K562 (cell line): ENCODE data around the gene TYRP1. TPM values are rescaled to one million over a fixed set of nuclear protein-coding genes. Genes with fewer than 3 reads are reported as not detected.

Source experiments
- ATAC-seq: fragments of 200-7000 bp; cut with Tn5 transposase; 3 replicates; pipeline ENCODE4 v1.9.1; 2020; ENCODE audit warnings: moderate library complexity
- BruUV-seq: library from RNA; stranded (reverse); fragments of 400-500 nt; replicated peaks from 2 replicates; lab custom pipeline; 2021; lab: Mats Ljungman, UMichigan
- CTCF ChIA-PET: fragments of 300-600 bp; formaldehyde crosslinking; extraction: SDS; loops from one replicate; lab custom pipeline; 2021; ENCODE audit warnings: low intra/inter-chr PET ratio; lab: Yijun Ruan, JAX
- POLR2A ChIA-PET: fragments of 300-600, 350-650 bp; sonication (Branson Sonifier 250); formaldehyde crosslinking; extraction: SDS; loops from one replicate; lab custom pipeline; 2021; ENCODE audit warnings: antibody characterized with exemption, inconsistent platforms; lab: Yijun Ruan, JAX
- DNase-seq, 4 experiments: peaks; one replicate each; pipeline versions ENCODE4 v3.0.0 to v3.0.0-alpha.2; 2011 to 2018; ENCODE audit warnings: low spot score in 3 of 4, mixed read lengths in 3 of 4; ENCODE audit errors: extremely low read depth in 1 of 4
- FAIRE-seq: peaks from 2 replicates; lab custom pipeline; 2011; peaks lifted over from hg19 to GRCh38; lab: Jason Lieb, UNC
- H2AFZ ChIP-seq: 2 replicates; pipeline ENCODE4 v1.6.0; 2011; ENCODE audit warnings: low read depth, low read length, control low read depth, inconsistent platforms
- H3K27ac ChIP-seq: fragments of 200-600 bp; 3 replicates; pipeline ENCODE4 v1.8.0; 2011; ENCODE audit warnings: low read depth, mild to moderate bottlenecking, control low read depth, inconsistent platforms, low read length, moderate library complexity, mixed read lengths; ENCODE audit errors: extremely low read depth
- H3K27me3 ChIP-seq, 2 experiments: fragments of 300-600 bp in 1 of 2; 2 replicates in 1 of 2; 3 replicates in 1 of 2; pipeline versions ENCODE4 v1.6.0 to v1.8.0; 2011; ENCODE audit warnings: inconsistent platforms in 2 of 2, low read length in 2 of 2, mild to moderate bottlenecking in 1 of 2, mixed read lengths in 1 of 2, moderate library complexity in 1 of 2; ENCODE audit not compliant: control insufficient read depth in 2 of 2, insufficient read depth in 2 of 2
- H3K36me3 ChIP-seq: fragments of 300-600 bp; 3 replicates; pipeline ENCODE4 v1.8.0; 2011; ENCODE audit warnings: mild to moderate bottlenecking, low read length, inconsistent platforms; ENCODE audit not compliant: control insufficient read depth, insufficient read depth
- H3K4me1 ChIP-seq, 2 experiments: fragments of 200-600 bp in 1 of 2; replicated peaks in 1 of 2; 2 replicates in 1 of 2; 3 replicates in 1 of 2; pipeline versions ENCODE4 v1.5.1 to v1.8.0; 2011; ENCODE audit warnings: inconsistent platforms in 2 of 2, low read length in 2 of 2, mild to moderate bottlenecking in 1 of 2, mixed read lengths in 1 of 2, moderate library complexity in 1 of 2; ENCODE audit not compliant: control insufficient read depth in 2 of 2, insufficient read depth in 2 of 2
- H3K4me2 ChIP-seq: 2 replicates; pipeline ENCODE4 v1.6.1; 2011; ENCODE audit warnings: low read length, control low read depth, inconsistent platforms, mixed read lengths; ENCODE audit not compliant: insufficient read depth
- H3K4me3 ChIP-seq: fragments of 200-600 bp; sonication (generic), shearing (Covaris generic); 2 replicates; pipeline ENCODE4 v1.5.1; 2016; ENCODE audit warnings: control low read depth, inconsistent platforms
- H3K79me2 ChIP-seq: fragments of 200-600 bp; 3 replicates; pipeline ENCODE4 v1.8.0; 2011; ENCODE audit warnings: low read length, inconsistent platforms; ENCODE audit not compliant: control insufficient read depth, insufficient read depth
- H3K9ac ChIP-seq, 2 experiments: 2 replicates each; pipeline versions ENCODE4 v1.6.0 to v1.6.1; 2011; ENCODE audit warnings: low read depth in 2 of 2, low read length in 2 of 2, control low read depth in 1 of 2, inconsistent platforms in 1 of 2, mild to moderate bottlenecking in 1 of 2, mixed read lengths in 1 of 2; ENCODE audit not compliant: insufficient read depth in 1 of 2
- H3K9me1 ChIP-seq: one replicate; pipeline ENCODE4 v1.6.0; 2011; ENCODE audit warnings: inconsistent platforms, mild to moderate bottlenecking, low read length, moderate library complexity; ENCODE audit not compliant: control insufficient read depth, insufficient read depth
- H3K9me3 ChIP-seq: replicated peaks from 2 replicates; pipeline ENCODE4 v1.5.1; 2011; ENCODE audit warnings: low read depth, low read length, inconsistent platforms; ENCODE audit not compliant: control insufficient read depth, insufficient read depth
- H4K20me1 ChIP-seq: replicated peaks from 2 replicates; pipeline ENCODE4 v1.6.1; 2011; ENCODE audit warnings: low read length, inconsistent platforms, mixed read lengths; ENCODE audit not compliant: control insufficient read depth, insufficient read depth
- ARNT ChIP-seq, 2 experiments: fragments of 450-650 bp; IDR thresholded peaks; 2 replicates each; pipeline ENCODE4 v1.6.1; 2016; ENCODE audit warnings: mild to moderate bottlenecking in 1 of 2
- DDX20 ChIP-seq: fragments of 450-650 bp; IDR thresholded peaks from 2 replicates; pipeline ENCODE4 v1.6.1; 2016; ENCODE audit warnings: missing genetic modification characterization, low read depth, mild to moderate bottlenecking, missing compliant biosample characterization, moderate library complexity
- DPF2 ChIP-seq: fragments of 450-650 bp; IDR thresholded peaks from 2 replicates; pipeline ENCODE4 v1.6.1; 2016
- FIP1L1 ChIP-seq: fragments of 200-400 bp; formaldehyde crosslinking; IDR thresholded peaks from 2 replicates; pipeline ENCODE4 v1.6.1; 2018; ENCODE audit warnings: mild to moderate bottlenecking, low read depth, low read length; ENCODE audit not compliant: poor library complexity, severe bottlenecking
- POLR2H ChIP-seq: IDR thresholded peaks from 2 replicates; pipeline ENCODE4 v1.6.1; 2016; ENCODE audit warnings: missing genetic modification characterization, low read depth, mild to moderate bottlenecking, control low read depth, missing compliant biosample characterization, moderate library complexity
- ZBTB26 ChIP-seq: fragments of 450-650 bp; formaldehyde crosslinking; IDR thresholded peaks from 2 replicates; pipeline ENCODE4 v1.4.0; 2022; ENCODE audit warnings: missing genetic modification characterization
- WGBS: fragments of 100-300 bp; shearing (Covaris generic); methylation state at CpG from one replicate; pipeline ENCODE4 v1.1.6; 2016; ENCODE audit warnings: low coverage, mixed read lengths; ENCODE audit not compliant: insufficient coverage; ENCODE audit errors: missing lambda C conversion rate; 5-methylcytosine and 5-hydroxymethylcytosine counted together
- in situ Hi-C: fragments of 300-500 bp; cut with MboI; formaldehyde crosslinking; loops from 4 replicates; pipeline ENCODE4 v1.15.0; 2018; ENCODE audit warnings: inconsistent platforms, mixed read lengths
- intact Hi-C: fragments of 100-400 bp; cut with micrococcal nuclease; formaldehyde crosslinking; loops from 2 replicates; pipeline ENCODE4 v1.14.2; 2022
- polyA plus RNA-seq, 8 experiments: library from polyadenylated mRNA; depleted of rRNA in 4 of 8; stranded (reverse) in 5 of 8; unstranded in 3 of 8; fragments of >200 nt; fragmentation: Nextera tagmentation in 2 of 8; fragmentation: Illumina TruSeq in 1 of 8; extraction: Ambion mirVana in 2 of 8; extraction: Trizol in 1 of 8; gene quantifications; 2 replicates each; pipeline versions ENCODE4 v1.2.1 to v1.2.3, GENCODE V29; 2011 to 2014; ENCODE audit warnings: inconsistent platforms in 1 of 8, missing spikeins in 1 of 8
- total RNA-seq, 7 experiments: library from RNA; depleted of rRNA in 6 of 7; stranded (reverse); fragments of >200 nt in 6 of 7; fragmentation: Illumina TruSeq in 2 of 7; extraction: Trizol in 2 of 7; gene quantifications; 2 replicates each; pipeline versions ENCODE4 v1.2.1 to v1.2.3, GENCODE V29; 2011 to 2021; ENCODE audit warnings: low replicate concordance in 1 of 7
- TF ChIP-seq, protein P1 (sequence below): sonication (generic); formaldehyde crosslinking; IDR thresholded peaks from 2 replicates; pipeline ENCODE4 v1.8.1; 2023; ENCODE audit warnings: mild to moderate bottlenecking, missing genetic modification reagents

The TYRP1 gene
- total and polyA plus RNA-seq, 9 of the 15 experiments (the other 6 are each of a cell fraction or from before 2014, with no cell fraction given) = not detected

DNA sequence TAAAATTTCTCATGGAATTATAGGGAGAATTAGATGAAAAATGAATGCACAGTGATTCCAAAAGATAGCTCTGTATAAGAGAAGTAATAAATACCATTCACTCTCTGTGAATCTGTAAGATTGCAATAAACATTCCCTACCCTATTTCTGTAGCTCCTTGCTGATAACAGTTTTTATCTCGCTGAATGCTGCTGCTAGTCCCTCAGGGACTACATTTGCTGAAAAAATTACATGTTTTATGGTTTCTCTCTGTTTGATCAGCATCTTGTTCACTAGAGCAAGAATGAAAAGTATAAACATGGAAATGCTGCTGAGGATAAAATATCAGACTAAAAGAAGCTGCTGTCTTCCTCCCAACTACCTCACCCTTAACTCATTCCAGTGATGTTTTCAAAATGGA, 44.3 kb upstream of the TYRP1 start:
- no peaks in the 10 kb centered on the region for H4K20me1 ChIP-seq
- no peak overlapping the region for H3K27ac ChIP-seq
- in situ Hi-C loops (no loop called here), intact Hi-C loops (no loop called here)
- ATAC-seq (no peak), FAIRE-seq (no peak), DNase-seq (no peak)
- no peaks in the 10 kb centered on the region for H3K27me3 ChIP-seq
- POLR2A ChIA-PET = no interaction called here
- no peaks in the 10 kb centered on the region for H3K9me1 ChIP-seq
- H2AFZ ChIP-seq = no peak overlapping the region
- H3K79me2 ChIP-seq = no peaks in the 10 kb centered on the region
- no peaks in the 10 kb centered on the region for H3K36me3 ChIP-seq
- TF ChIP-seq DPF2 = no peak
- no peak for TF ChIP-seq POLR2H (tag)
- no peak overlapping the region for H3K4me3 ChIP-seq
- H3K9me3 ChIP-seq = no peaks in the 10 kb centered on the region
- WGBS = 0% methylated on average over 1 of the region's 1 CpG
- CTCF ChIA-PET = no interaction called here
- no peak overlapping the region for H3K4me2 ChIP-seq
- H3K4me1 ChIP-seq = no peaks in the 10 kb centered on the region
- BruUV-seq = no TSS peak
- H3K9ac ChIP-seq = no peak overlapping the region

DNA sequence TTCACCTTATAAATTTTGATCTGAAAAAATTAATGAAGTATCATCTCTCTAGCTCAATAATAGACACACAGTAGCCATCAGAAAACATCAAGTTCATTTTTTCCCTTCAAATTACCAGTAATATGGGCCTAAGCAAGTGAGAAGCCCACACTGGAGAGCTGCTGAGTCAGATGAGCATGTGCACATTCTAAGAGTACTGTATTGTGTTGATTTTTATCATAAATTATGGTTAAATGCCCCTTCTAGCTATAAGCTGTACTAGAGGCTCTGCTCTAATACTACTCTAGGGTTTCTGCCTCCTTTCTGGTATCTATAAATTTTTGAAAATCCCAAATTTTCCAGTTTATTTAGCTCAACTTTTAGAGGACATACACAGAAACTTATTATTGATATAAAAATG, 42.1 kb upstream of the TYRP1 start:
- CTCF ChIA-PET = no interaction called here
- no peaks in the 10 kb centered on the region for H3K79me2 ChIP-seq
- intact Hi-C loops = no loop called here
- H3K36me3 ChIP-seq = no peaks in the 10 kb centered on the region
- no peak for DNase-seq
- no peak overlapping the region for H2AFZ ChIP-seq
- FAIRE-seq = no peak
- H4K20me1 ChIP-seq = no peaks in the 10 kb centered on the region
- no TSS peak for BruUV-seq
- no peak overlapping the region for H3K4me2 ChIP-seq
- H3K4me3 ChIP-seq = no peak overlapping the region
- no peak for ATAC-seq
- no peaks in the 10 kb centered on the region for H3K27me3 ChIP-seq
- in situ Hi-C loops = no loop called here
- no peak overlapping the region for H3K9ac ChIP-seq
- TF ChIP-seq ZBTB26 (CRISPR knock-in tag) (no peak), DDX20 (tag) (no peak), FIP1L1 (no peak), ARNT (IDR thresholded peaks at IDR 0.05) (no peak)
- TF ChIP-seq, protein P1, sequence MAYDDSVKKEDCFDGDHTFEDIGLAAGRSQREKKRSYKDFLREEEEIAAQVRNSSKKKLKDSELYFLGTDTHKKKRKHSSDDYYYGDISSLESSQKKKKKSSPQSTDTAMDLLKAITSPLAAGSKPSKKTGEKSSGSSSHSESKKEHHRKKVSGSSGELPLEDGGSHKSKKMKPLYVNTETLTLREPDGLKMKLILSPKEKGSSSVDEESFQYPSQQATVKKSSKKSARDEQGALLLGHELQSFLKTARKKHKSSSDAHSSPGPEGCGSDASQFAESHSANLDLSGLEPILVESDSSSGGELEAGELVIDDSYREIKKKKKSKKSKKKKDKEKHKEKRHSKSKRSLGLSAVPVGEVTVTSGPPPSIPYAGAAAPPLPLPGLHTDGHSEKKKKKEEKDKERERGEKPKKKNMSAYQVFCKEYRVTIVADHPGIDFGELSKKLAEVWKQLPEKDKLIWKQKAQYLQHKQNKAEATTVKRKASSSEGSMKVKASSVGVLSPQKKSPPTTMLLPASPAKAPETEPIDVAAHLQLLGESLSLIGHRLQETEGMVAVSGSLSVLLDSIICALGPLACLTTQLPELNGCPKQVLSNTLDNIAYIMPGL = no peak
- H3K9me1 ChIP-seq = no peaks in the 10 kb centered on the region
- H3K4me1 ChIP-seq = no peaks in the 10 kb centered on the region
- H3K27ac ChIP-seq = no peak overlapping the region
- H3K9me3 ChIP-seq = no peaks in the 10 kb centered on the region
- POLR2A ChIA-PET = no interaction called here
